Stimulated activated CD8-positive, alpha-beta memory T cell treated with anti-CD3 and anti-CD28 coated beads, Interleukin-4, amount 100 ng/mL, for 4 hours (primary cell): ENCODE data around the gene TAS2R30.
"Not testable (repeated sequence)": the region's sequence is repeated elsewhere in the genome, so short reads cannot be mapped to it uniquely, and the experiment has no call there.

Source experiments
- DNase-seq, 2 donors: peaks; one replicate each; pipeline ENCODE4 v3.0.0-alpha.2; 2020; ENCODE audit warnings: low read depth in 2 of 2, low spot score in 1 of 2

Gene TAS2R30

DNA sequence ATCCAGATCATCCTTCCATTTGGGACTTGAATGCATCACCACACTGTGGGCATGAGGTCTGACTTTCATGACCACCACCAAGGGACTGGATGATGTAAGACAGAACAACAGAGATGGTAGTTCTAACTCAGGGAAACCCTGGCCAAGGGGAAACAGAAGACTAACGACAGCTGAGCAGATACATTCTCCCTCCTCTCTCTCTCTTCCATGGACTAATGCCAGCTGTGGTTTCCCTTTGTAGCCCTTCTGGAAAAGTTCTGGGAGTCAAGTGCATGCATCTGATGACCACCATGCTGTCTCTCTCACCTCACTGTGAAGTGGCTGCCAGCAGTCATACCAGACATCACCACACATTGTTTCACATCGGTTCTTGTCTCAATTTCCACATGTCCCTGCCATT, 3.4 kb downstream of the TAS2R30 start:
- no peak for DNase-seq

DNA sequence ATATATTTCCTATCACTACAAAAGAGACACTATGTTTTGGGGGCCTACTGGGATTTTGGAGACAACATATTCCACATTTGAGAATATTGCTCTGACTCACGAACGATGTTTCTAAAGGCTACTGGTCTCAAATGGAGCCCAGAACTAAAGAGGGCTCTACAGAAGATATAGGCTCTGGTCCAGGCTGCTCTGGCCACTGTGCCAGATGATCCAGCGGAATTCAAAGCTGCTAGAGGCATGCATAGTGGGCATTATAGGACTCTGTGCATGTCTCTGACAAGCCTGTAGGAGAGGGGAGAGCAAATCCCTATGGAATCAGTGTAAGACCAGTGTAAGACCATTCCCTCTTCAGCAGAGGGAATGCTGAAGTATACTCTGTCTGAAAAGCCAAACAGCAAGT, 4.1 kb downstream of the TAS2R30 start:
- DNase-seq = no peak

DNA sequence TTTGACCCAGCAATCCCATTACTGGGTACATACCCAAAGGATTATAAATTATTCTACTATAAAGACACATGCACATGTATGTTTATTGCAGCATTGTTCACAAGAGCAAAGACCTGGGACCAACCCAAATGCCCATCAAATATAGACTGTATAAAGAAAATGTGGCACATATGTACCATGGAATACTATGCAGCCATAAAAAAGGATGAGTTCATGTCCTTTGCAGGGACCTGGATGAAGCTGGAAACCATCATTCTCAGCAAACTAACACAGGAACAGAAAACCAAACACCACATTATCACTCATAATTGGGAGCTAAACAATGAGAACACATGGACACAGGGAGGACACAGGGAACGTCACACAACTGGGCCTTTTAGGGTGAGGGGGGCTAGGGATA, 20.3 kb downstream of the TAS2R30 start:
- not testable (repeated sequence) for DNase-seq

DNA sequence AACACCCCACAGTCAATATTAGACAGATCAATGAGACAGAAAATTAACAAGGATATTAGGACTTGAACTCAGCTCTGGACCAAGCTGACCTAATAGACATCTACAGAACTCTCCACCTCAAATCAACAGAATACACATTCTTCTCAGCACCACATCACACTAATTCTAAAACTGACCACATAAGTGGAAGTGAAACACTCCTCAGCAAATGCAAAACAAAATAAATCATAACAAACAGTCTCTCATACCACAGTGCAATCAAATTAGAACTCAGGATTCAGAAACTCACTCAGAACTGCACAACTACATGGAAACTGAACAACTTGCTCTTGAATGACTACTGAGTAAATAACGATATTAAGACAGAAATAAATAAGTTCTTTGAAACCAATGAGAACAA, 23.2 kb downstream of the TAS2R30 start:
- not testable (repeated sequence) for DNase-seq

DNA sequence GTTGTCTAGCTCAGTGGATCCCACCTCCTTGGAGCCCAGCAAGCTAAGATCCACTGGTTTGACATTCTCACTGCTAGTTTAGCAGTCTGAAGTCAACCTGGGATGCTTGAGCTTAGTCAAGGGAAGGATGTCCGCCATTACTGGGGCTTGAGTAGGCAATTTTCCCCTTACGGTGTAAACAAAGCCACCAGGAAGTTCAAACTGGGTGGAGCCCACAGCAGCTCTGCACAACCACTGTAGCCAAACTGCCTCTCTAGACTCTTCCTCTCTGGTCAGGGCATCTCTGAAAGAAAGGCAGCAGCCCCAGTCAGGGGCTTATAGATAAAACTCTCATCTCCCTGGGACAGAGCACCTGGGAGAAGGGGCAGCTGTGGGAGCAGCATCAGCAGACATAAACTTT, 25.6 kb downstream of the TAS2R30 start:
- no peak for DNase-seq

DNA sequence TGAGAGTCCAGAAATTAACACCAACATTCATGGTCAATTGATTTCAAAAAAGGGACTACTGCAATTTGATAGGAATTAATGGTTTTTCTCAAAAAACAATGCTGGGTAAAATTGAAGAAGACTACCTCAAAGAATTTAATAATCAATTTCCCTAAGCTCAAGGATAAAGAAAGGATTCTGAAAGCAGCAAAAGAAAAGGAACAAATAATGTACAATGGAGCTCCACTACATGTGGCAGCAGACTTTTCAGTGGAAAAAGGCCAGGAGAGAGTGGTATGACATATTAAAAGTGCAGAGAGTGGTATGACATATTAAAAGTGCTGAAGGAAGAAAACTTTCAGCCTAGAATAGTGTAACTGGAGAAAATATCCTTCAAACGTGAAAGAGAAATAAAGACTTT, 26.7 kb downstream of the TAS2R30 start:
- no peak for DNase-seq

DNA sequence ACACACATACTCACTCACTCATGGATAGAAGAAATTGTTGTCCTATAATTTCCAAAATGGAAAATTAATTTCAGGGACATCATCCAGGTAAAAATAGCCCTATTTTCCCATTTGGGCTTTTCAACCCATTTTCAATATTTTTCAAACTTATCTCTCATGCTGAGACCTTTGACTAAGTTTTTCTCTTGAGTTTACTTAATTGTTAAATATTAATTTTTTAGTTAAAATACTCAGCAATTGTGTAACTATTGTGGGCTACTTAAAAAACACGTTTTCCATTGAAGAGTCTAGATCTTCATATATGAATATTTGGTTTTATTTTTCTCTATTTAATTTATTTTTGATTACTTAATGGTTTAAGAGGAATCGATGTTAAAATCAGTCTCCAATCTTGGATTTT, 28.2 kb downstream of the TAS2R30 start:
- DNase-seq = no peak

DNA sequence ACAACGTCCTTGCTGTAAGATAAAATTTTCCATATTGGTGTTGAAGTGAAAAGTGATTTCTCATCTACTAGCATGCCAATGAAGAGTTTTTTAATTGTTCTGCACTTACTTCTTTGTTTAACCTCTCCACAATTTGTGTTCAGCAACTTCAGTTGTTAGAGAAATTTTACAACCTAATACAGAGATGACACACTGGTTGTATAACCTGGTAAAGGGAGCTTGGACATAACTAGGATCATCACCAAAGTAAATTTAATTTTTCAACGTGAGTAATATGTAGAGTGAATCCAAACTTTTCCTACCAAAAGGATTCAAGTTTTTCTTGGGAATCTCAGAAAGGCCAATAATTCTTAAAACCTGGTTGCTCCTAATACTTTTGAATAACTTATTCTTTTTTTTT, 28.9 kb downstream of the TAS2R30 start:
- no peak for DNase-seq

DNA sequence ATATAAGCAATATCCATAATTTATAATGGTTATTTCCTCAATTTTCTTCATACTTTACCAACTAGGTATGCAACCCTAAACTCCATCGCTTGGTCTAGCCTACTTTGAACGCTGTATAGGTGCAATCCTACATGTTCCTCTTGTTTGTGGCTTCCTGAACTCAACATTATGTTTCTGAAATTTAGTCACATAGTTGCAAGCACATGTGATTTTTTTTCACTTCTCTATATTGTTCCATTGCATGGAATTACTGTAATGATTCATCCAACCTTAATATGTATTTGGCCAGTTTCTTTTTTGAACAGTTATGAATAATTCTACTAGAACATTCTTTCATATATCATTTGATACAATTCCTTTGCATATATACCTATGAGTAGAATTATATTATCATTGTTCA, 39.5 kb downstream of the TAS2R30 start:
- DNase-seq = not testable (repeated sequence)

DNA sequence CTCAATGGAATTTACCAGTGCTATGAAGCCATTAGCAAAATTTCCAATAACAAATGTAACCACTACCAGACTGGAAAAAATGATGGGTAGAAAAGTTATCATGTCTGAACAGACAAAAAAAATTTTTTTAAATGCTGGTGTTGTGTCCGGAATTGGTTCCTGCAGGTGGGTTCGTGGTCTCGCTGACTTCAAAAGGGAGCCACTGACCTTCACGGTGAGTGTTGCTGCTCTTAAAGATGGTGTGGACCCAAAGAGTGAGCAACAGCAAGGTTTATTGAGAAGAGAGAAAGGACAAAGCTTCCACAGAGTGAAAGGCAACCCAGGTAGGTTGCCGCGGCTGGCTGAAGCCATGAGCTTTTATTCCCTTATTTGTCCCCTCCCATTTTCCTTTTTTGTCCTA, 42.3 kb downstream of the TAS2R30 start, which contains the start of gene TAS2R43:
TSS of gene TAS2R43 (minus strand) at position 186 of the 400 bp plus-strand sequence. CDS start at position 102, 84 bp downstream.
- DNase-seq = no peak

DNA sequence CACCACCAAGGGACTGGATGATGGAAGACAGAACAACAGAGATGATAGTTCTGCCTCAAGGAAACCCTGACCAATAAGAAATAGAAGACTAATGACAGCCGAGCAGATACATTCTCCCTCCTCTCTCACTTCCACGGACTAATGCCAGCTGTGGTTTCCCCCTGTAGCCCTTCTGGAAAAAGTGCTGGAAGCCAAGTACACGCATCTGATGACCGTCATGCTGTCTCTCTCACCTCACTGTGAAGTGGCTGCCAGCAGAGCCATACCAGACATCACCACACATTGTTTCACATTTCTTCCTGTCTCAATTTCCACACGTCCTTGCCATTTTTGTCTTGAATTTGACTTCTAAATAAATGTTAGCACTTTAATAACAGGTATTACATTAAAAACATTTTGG, 45.2 kb downstream of the TAS2R30 start:
- DNase-seq = no peak

DNA sequence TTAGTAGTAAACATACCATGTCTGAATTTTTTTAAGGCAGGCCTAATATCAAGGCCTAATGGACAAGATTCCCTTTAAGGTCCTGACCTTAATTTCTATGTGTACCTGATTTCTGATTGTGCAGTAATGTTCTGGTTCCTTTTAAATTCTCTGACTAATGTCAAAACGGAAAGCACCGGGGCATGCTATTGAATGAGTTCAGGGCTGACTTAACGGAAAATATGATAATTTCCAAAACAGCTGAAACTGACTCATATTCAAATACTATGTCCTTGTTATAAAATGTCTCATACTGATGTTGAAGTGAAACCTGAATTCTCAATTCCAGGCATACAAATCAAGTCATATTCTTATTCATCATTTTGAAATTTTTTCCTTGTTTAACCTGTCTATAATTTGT, 49.0 kb downstream of the TAS2R30 start:
- DNase-seq = no peak
